Transverse colon (tissue), 4 donors: ENCODE data around the gene TMC3. TPM values are rescaled to one million over a fixed set of nuclear protein-coding genes. Genes with fewer than 3 reads are reported as not detected.

ENCODE experiments used
- DNase-seq: peaks from one replicate; pipeline ENCODE4 v3.0.0-alpha.2; 2019
- H3K27ac ChIP-seq, 4 donors: fragments of 200-600 bp; sonication (generic); 2 replicates each; pipeline ENCODE4 v1.5.1; 2016 to 2018; ENCODE audit warnings: inconsistent platforms in 4 of 4
- H3K27me3 ChIP-seq: fragments of 200-600 bp; sonication (generic); 2 replicates; pipeline ENCODE4 v1.5.1; 2017; ENCODE audit warnings: inconsistent platforms
- H3K36me3 ChIP-seq, 4 donors: fragments of 200-600 bp; sonication (generic); 2 replicates each; pipeline ENCODE4 v1.5.1; 2017 to 2019; ENCODE audit warnings: inconsistent platforms in 4 of 4
- H3K4me1 ChIP-seq, 4 donors: fragments of 200-600 bp; sonication (generic); 2 replicates each; pipeline ENCODE4 v1.5.1; 2017 to 2020; ENCODE audit warnings: inconsistent platforms in 4 of 4
- H3K4me3 ChIP-seq, 4 donors: fragments of 200-600 bp; sonication (generic); 1 replicate in 1 of 4; 2 replicates in 3 of 4; pipeline versions ENCODE4 v1.5.1 to v1.6.1; 2017 to 2019; ENCODE audit warnings: inconsistent platforms in 4 of 4
- H3K9me3 ChIP-seq, 2 donors: fragments of 200-600 bp; sonication (generic); 2 replicates each; pipeline ENCODE4 v1.5.1; 2017 to 2019; ENCODE audit warnings: inconsistent platforms in 2 of 2
- CTCF ChIP-seq, 5 experiments: fragments of 200-600 bp in 3 of 5; fragments of 450-650 bp in 2 of 5; sonication (generic) in 3 of 5; IDR thresholded peaks; 1 replicate in 2 of 5; 2 replicates in 3 of 5; pipeline ENCODE4 v1.5.1; 2016 to 2017; ENCODE audit warnings: antibody characterized with exemption in 5 of 5, inconsistent platforms in 3 of 5, mild to moderate bottlenecking in 2 of 5, moderate library complexity in 1 of 5
- EP300 ChIP-seq: sonication (generic); formaldehyde crosslinking; IDR thresholded peaks from one replicate; pipeline ENCODE4 v1.6.1; 2017; ENCODE audit warnings: antibody characterized with exemption, low read depth
- POLR2A ChIP-seq: fragments of 450-650 bp; IDR thresholded peaks from one replicate; pipeline ENCODE4 v1.6.1; 2016; ENCODE audit warnings: antibody characterized with exemption, mild to moderate bottlenecking, moderate library complexity
- POLR2AphosphoS5 ChIP-seq, 3 donors: sonication (generic); formaldehyde crosslinking; IDR thresholded peaks; one replicate each; pipeline ENCODE4 v1.6.1; 2016; ENCODE audit warnings: antibody characterized with exemption in 3 of 3
- WGBS, 2 donors: methylation state at CpG; one replicate each; pipeline ENCODE4 v1.1.5; 2018; ENCODE audit warnings: low coverage in 1 of 2; 5-methylcytosine and 5-hydroxymethylcytosine counted together
- in situ Hi-C, 4 donors: fragments of 200-750 bp; cut with MboI; loops; one replicate each; pipeline versions ENCODE4 v1.15.0 to v1.15.1; 2017; ENCODE audit warnings: low sequenced_read_pairs in 3 of 4, low pct_ligation_motif_present in 1 of 4, low pct_unique_long_range_greater_than_20kb in 1 of 4
- intact Hi-C: fragments of 100-400 bp; cut with DNase I; formaldehyde crosslinking; loops from one replicate; pipeline ENCODE4 v1.15.1; 2023; ENCODE audit warnings: low total_unique reads
- total RNA-seq, 4 donors: library from RNA; depleted of rRNA; stranded (reverse); fragments of >200 nt; gene quantifications; one replicate each; pipeline ENCODE4 v1.1.0, GENCODE V29; 2016

The TMC3 gene
- total RNA-seq, 4 donors from 2014 or later, result 0.14 to 0.64 TPM; not detected in 2

- H3K36me3 ChIP-seq, result no peaks in the 10 kb centered on the region
- H3K27me3 ChIP-seq, result no peaks in the 10 kb centered on the region
- peak overlapping the region in 3 of 4 donors; percentile 39 to 63 (median 55) for H3K27ac ChIP-seq
- TF ChIP-seq EP300 (no peak), POLR2A (no peak), CTCF (IDR thresholded peaks at IDR 0.05) (no peak), POLR2AphosphoS5 (IDR thresholded peaks at IDR 0.05) (no peak)
- H3K4me3 ChIP-seq, result no peak overlapping the region
- 60 to 84% methylated on average over 4 of the region's 4 CpGs for WGBS, 2 donors
- intact Hi-C loops (no loop called here), in situ Hi-C loops (no loop called here)
- H3K9me3 ChIP-seq, result no peaks in the 10 kb centered on the region
- peaks cover 0 to 43% (median 8%) of the 10 kb centered on the region in 4 donors for H3K4me1 ChIP-seq
- no peak for DNase-seq
Measured at GRCh38 chr15:81385721-81386076, 11.7 kb upstream of the TMC3 start.

GRCh38 chr15:81384891-81385720 lies 11.1 kb upstream of the TMC3 start:
- TF ChIP-seq POLR2AphosphoS5 (IDR thresholded peaks at IDR 0.05), result peak in 1 of 3 donors; percentile 14
- TF ChIP-seq CTCF (IDR thresholded peaks at IDR 0.05), result no peak
- TF ChIP-seq EP300, result no peak
- no peak for TF ChIP-seq POLR2A
- H3K4me3 ChIP-seq, result no peak overlapping the region
- 47 to 53% methylated on average over 3 to 6 of the region's 6 CpGs for WGBS, 2 donors
- peak overlapping the region in 3 of 4 donors; percentile 39 to 63 (median 55) for H3K27ac ChIP-seq
- intact Hi-C loops (no loop called here), in situ Hi-C loops (no loop called here)
- peak; percentile 39 for DNase-seq
- H3K4me1 ChIP-seq, result peaks cover 0 to 48% (median 8%) of the 10 kb centered on the region in 4 donors
- no peaks in the 10 kb centered on the region for H3K9me3 ChIP-seq
- H3K36me3 ChIP-seq, result no peaks in the 10 kb centered on the region
- H3K27me3 ChIP-seq, result no peaks in the 10 kb centered on the region

- intact Hi-C loops, result no loop called here
Measured at GRCh38 chr15:81381720-81382119, 7.7 kb upstream of the TMC3 start.

GRCh38 chr15:81380668-81381067 lies 6.7 kb upstream of the TMC3 start:
- WGBS, 2 donors, result 78 to 92% methylated on average over 2 of the region's 2 CpGs
- in situ Hi-C loops, result no loop called here

More at GRCh38 chr15:81381720-81382119, 7.7 kb upstream of the TMC3 start:
- H3K4me1 ChIP-seq, result peaks cover 0 to 30% (median 7%) of the 10 kb centered on the region in 4 donors
- DNase-seq, result no peak
- no peak overlapping the region for H3K4me3 ChIP-seq
- TF ChIP-seq POLR2A, result no peak
- in situ Hi-C loops, result no loop called here
- WGBS, 2 donors, result 79 to 82% methylated on average over 2 of the region's 2 CpGs
- H3K36me3 ChIP-seq, result no peaks in the 10 kb centered on the region
- no peak overlapping the region for H3K27ac ChIP-seq
- H3K27me3 ChIP-seq, result no peaks in the 10 kb centered on the region
- no peaks in the 10 kb centered on the region for H3K9me3 ChIP-seq

More at GRCh38 chr15:81380668-81381067, 6.7 kb upstream of the TMC3 start:
- DNase-seq, result no peak
- Histone ChIP-seq H3K4me1 (peaks cover 0 to 20% (median 0%) of the 10 kb centered on the region in 4 donors), H3K27me3 (no peaks in the 10 kb centered on the region), H3K4me3 (no peak overlapping the region), H3K27ac (no peak overlapping the region), H3K36me3 (no peaks in the 10 kb centered on the region), H3K9me3 (no peaks in the 10 kb centered on the region)
- no peak for TF ChIP-seq EP300
- TF ChIP-seq CTCF (IDR thresholded peaks at IDR 0.05), result no peak
- TF ChIP-seq POLR2AphosphoS5 (IDR thresholded peaks at IDR 0.05), result no peak
- no peak for TF ChIP-seq POLR2A
- intact Hi-C loops, result no loop called here
